Measurements from ENCODE around the gene GLCE.

The GLCE gene

GRCh38 chr15:69206079-69206478 is 45.6 kb downstream of the GLCE start:
- no peak for DNase-seq (ENCODE audit: low spot score)

- no peak for DNase-seq (ENCODE audit: low spot score)
These were observed 49.2 kb downstream of the GLCE start for GRCh38 chr15:69209661-69210060.

DNA sequence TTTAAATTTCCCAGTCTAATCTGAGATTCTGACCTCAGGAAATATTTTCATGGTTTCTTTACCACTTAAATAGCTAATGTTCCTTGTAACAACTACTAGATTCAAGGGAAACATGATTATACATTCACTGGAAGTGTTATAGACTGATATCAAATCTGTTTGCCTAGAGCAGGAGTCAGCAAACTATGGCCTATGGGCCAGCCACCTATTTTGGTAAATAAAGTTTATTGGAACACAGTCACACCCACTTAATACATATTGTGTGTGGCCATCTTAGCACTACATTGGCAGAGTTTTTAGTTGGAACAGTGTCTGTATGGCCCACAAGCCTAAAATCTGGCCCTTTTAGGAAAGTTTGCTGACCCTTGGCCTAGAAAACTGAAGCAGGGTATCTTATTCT is 50.1 kb downstream of the GLCE start:
- no peak for DNase-seq (ENCODE audit: low spot score)

DNA sequence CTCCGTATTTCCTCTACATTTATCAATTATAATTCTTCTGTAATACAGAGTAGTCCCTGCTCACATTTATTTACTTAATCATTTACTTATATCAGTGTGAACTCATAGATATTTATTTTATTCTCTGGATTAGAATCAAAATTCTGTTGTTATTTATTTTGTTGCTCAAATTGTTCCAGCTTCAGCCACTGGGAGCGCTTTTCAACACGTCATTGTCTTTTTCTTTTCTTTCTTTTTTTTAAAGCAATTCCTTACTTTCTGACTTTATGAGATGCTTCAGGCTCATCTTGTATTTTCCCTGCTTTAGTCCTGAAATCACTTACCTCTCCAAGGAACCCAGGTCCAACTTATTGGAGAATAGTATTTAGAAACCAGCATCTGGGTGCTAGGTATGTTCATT is 53.4 kb downstream of the GLCE start:
- DNase-seq (ENCODE audit: low spot score) = no peak

GRCh38 chr15:69215314-69216035 is 55.0 kb downstream of the GLCE start:
- DNase-seq (ENCODE audit: low spot score) = no peak

DNA sequence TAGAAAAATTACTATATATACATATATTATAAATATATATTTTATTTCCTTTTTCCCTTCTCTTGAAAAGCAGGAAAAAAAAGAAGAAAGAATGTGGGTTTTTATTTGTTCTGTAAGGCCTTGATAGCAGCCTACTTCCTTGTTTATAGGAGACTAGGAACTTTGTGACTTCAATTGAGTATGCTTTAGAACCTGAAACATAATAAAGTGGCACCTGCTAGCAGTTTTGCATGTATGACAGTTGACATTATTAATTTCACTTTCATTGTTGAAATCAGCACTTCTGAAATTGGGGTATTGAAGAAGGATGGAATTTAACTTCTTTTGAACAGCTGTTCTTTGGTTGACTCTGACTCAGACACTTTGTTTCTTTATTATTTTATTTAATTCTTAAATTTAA is 56.9 kb downstream of the GLCE start:
- no peak for DNase-seq (ENCODE audit: low spot score)

DNA sequence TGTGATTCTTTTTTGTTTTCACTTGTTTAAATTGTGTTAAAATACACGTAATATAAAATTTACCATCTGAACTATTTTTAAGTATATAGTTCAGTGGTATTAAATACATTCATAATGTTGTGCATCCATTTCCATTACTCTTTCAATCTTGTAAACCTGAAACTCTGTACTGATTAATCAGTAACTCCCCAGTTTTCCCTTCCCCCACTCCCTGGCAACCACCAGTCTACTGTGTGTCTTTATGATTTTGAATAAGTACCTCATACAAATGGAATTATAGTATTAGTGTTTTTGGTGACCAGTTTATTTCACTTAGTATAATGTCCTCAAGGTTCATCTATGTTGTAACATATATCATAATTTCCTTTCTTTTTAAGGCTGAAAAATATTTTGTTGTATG is 59.3 kb downstream of the GLCE start:
- no peak for DNase-seq (ENCODE audit: low spot score)

DNA sequence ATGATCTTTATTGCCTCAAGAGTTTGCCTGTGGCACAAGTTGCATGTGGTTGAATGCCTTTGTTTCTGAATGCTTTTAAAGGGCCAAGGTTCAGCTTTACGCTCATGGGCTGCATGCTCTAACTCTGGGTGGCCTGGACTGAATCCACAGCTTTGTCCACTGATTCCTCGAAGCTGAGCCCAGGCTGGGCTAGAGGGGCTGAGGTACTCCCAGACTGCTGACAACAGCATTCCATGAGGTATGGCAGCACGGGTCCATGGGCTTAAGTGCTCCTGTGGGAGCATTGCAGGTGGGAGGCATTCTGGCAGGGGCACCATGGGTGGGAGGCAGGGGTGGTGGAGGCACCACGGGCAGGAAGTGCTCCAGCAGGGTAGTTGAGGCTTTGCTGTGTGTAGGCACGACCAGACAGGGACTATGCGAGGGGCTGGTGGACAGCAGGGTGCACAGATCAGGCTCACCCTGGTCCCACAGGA is 61.6 kb downstream of the GLCE start:
- DNase-seq (ENCODE audit: low spot score) = no peak

GRCh38 chr15:69223083-69223813 is 62.8 kb downstream of the GLCE start:
- no peak for DNase-seq (ENCODE audit: low spot score)

- DNase-seq (ENCODE audit: low spot score) = no peak
These were observed 63.9 kb downstream of the GLCE start for GRCh38 chr15:69224383-69224782.

- peak; percentile 41 for DNase-seq (ENCODE audit: low spot score)
These were observed 65.1 kb downstream of the GLCE start for GRCh38 chr15:69225355-69226022.

GRCh38 chr15:69226023-69226355 is 65.6 kb downstream of the GLCE start:
- no peak for DNase-seq (ENCODE audit: low spot score)

DNA sequence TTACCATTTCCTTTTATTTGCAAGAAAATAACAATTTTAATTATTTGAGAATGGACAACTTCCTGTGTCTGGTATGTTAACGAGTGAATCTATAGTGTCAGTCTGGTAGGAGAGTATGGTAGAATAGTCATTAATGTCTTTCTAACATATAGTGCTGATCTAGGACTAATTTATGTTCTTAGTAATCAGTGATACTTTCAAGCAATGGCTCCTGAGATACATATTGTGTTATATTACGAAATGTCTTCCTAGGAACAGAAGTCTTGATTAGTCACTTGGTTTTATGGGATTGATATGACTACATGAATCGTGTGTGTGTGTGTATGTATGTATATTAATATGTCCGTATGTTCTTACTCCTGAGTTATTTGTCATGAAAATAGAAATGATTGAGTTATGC is 71.7 kb downstream of the GLCE start:
- DNase-seq (ENCODE audit: low spot score) = no peak

DNA sequence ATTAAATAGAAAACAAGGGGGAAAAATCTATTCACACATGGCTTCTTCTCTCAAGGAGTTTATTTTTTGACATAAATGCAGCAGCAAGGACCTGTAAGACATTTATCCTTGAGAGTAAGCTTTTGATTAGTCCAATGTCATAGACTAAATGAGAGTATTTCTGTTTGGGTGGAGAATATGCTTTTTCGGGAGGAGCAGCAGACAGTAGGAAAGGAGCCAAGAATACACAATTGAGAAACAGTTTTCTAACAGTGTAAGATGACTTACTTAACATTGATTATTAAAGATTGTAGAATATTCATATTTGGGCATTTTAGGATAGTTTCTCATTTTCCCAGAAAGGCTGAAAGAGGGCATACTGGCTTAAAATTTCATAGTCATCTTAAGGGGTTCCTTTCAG is 72.3 kb downstream of the GLCE start:
- DNase-seq (ENCODE audit: low spot score) = no peak

GRCh38 chr15:69234676-69235075 is 74.2 kb downstream of the GLCE start:
- no peak for DNase-seq (ENCODE audit: low spot score)

DNA sequence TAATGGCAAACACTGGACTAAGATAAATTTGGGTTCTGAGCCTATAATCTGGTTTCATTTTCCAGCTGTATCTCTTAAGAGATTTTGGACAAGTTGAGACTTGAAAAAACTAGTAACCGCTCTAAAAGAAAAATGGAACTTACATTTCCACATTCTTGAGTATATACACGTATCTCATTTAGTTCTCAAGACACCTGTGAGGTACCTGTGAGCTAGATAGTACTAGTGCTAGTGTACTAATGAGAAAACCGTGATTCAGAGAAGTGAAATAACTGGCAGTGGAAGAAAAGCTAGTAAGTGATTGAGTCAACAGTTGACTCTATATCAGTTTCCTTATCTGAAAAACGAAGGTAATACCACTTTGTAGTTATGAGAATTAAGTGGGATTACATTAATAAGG is 76.1 kb downstream of the GLCE start:
- DNase-seq (ENCODE audit: low spot score) = no peak

- no peak for DNase-seq (ENCODE audit: low spot score)
These were observed 77.3 kb downstream of the GLCE start for GRCh38 chr15:69237718-69238117.

DNA sequence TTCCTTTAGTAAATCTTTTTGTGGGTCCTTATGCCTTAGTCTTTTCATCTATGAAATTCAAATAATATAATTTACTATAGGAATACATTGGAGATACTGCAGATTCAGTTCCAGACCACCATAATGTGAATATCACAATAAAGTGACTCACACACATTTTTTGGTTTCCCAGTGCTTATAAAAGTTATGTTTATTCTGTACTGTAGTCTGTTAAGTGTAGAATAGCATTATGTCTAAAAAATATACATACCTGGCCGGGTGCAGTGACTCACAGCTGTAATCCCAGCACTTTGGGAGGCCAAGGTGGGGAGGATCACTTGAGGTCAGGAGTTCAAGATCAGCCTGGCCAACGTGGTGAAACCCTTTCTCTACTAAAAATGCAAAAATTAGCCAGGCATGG is 84.4 kb downstream of the GLCE start:
- DNase-seq (ENCODE audit: low spot score) = no peak

- DNase-seq (ENCODE audit: low spot score) = no peak
These were observed 92.7 kb downstream of the GLCE start for GRCh38 chr15:69253156-69253555.

DNA sequence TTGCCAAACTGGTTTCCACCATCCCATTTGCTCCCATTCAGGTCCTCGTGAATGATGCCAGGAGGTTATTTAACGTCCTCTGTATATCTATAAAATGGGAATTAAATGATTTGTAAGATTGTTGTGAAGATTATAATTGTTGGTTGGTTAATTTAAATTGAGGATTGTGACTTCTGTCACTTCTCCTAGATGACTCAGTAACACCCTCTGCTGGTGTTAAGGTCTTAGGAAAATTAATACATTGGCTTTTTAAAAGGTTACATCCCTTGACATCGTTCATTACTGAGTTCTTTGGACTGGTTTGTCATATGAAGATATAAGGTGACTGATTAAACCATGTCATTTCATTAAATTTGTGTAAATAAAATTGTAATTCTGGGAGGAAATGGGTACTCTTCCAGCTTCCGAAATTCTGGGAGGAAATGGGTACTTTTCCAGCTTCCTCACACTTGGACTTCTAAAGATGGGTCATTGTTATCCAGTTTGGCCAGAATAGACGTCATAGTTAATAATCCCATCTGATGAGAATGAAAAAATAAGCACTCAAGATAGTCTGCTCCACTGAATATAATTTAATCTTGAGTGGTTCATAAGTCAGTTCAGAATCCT is 105.0 kb downstream of the GLCE start:
- DNase-seq (ENCODE audit: low spot score) = peak; percentile 49

GRCh38 chr15:69271217-69271616 is 110.8 kb downstream of the GLCE start:
- no peak for DNase-seq (ENCODE audit: low spot score)

GRCh38 chr15:69272139-69272538 is 111.7 kb downstream of the GLCE start:
- no peak for DNase-seq (ENCODE audit: low spot score)

DNA sequence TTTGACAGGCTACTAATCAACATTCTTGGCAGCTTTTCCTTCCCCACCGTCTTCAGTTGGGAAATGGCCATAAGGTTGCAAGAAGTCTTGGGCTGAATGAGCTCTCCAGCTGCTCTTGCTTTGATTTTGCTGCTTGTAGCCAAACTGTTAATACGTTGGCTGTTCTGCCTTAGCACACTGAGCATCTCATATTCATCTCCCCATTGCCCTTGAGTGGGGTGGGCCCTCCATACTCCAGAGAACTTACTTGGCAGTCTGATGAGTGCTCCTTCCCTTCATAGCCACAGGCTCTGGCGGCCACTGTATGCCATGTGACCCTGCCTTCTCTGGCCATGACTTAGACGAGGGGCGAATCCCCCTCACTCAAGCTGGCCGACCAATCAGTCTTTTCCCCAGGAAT is 112.5 kb downstream of the GLCE start:
- no peak for DNase-seq (ENCODE audit: low spot score)

All from globus pallidus (tissue), 1 donor.